NCI-H2107 treated with DMSO at 0.1 percent for 48 hours (cell line): ENCODE measurements around the gene DISP2.
A peak's percentile ranks its signal among the peaks of the same experiment; 100 is the strongest.

Experiments used
- DNase-seq: peaks from one replicate; lab custom pipeline; 2025; ENCODE audit not compliant: unreplicated experiment; lab: John Stamatoyannopoulos, UW

Gene DISP2

DNA sequence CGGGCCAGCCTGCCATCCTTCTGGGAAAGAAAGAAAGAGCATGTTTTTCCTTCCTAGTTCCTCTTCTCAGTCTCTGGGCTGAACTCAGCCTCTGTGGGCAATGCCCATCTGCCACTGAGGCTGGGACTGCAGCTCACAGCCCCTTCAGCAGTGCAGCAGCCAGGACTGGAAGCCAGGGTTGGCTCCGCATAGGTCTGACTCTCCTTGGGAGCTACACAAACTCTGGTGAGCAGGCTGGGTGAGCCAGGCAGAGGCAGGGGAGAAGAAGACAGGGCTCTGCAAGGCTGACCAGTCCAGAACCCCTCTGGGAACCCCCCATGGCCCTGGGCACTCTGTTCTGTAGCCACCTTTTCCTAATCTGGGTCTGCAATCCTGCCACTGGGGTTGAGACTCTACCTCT, 3.6 kb downstream of the DISP2 start:
- no peak for DNase-seq

- no peak for DNase-seq
Measured at GRCh38 chr15:40363611-40364010, 5.6 kb downstream of the DISP2 start.

DNA sequence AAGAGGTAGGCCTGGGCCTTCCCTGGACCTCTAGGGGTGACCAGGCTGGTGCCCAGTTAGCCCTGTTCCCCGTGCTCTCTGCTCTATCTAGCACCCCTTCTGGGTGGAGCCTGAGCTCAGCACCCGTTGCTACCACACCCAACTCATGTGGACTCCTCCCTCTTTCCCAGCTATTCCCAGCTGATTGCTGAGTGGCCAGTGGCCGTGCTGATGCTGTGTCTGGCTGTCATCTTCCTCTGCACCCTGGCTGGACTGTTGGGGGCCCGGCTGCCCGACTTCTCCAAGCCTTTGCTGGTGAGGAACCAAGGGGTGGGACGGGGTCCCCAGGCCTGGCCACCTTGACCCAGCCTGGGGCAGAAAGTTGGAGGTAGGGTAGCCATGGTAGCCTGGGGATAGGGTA, 6.2 kb downstream of the DISP2 start:
- no peak for DNase-seq

GRCh38 chr15:40365016-40365415, 7.0 kb downstream of the DISP2 start:
- DNase-seq, result no peak

- no peak for DNase-seq
Measured at GRCh38 chr15:40365624-40366456, 7.8 kb downstream of the DISP2 start.

GRCh38 chr15:40366457-40367370, 8.7 kb downstream of the DISP2 start:
- no peak for DNase-seq

- no peak for DNase-seq
Measured at GRCh38 chr15:40367371-40367685, 9.3 kb downstream of the DISP2 start.

DNA sequence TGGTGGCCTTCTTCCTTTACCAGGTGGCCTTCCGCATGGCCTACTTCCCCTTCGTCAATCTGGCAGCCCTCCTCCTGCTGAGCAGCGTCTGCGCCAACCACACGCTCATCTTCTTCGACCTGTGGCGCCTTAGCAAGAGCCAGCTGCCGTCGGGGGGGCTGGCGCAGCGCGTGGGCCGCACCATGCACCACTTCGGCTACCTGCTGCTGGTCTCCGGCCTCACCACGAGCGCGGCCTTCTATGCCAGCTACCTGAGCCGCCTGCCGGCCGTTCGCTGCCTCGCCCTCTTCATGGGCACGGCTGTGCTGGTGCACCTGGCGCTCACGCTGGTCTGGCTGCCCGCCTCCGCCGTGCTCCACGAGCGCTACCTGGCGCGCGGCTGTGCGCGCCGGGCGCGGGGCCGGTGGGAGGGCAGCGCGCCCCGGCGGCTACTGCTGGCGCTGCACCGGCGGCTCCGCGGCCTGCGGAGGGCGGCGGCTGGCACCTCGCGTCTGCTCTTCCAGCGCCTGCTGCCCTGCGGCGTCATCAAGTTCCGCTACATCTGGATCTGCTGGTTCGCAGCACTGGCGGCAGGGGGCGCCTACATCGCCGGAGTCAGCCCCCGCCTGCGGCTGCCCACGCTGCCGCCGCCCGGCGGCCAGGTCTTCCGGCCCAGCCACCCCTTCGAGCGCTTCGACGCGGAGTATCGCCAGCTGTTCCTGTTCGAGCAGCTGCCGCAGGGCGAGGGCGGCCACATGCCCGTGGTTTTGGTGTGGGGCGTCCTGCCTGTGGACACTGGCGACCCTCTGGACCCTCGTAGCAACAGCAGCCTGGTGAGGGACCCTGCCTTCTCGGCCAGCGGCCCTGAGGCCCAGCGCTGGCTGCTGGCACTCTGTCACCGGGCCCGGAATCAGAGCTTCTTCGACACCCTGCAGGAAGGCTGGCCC, 9.9 kb downstream of the DISP2 start:
- peak; percentile 70 for DNase-seq

GRCh38 chr15:40368719-40369473, 10.9 kb downstream of the DISP2 start:
- DNase-seq, result no peak

DNA sequence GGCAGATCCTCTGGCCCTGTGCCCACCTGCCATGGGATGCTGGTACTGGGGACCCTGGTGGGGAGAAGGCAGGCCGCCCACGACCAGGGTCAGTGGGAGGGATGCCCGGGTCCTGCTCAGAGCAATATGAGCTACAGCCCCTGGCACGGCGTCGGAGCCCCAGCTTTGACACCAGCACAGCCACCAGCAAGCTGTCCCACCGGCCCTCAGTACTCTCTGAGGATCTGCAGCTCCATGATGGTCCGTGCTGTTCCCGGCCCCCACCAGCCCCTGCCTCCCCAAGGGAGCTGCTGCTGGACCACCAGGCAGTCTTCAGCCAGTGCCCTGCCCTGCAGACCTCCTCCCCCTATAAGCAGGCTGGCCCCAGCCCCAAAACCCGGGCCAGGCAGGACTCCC, 11.5 kb downstream of the DISP2 start:
- DNase-seq, result no peak

GRCh38 chr15:40369971-40370370, 12.0 kb downstream of the DISP2 start:
- no peak for DNase-seq

GRCh38 chr15:40372981-40373380, 15.0 kb downstream of the DISP2 start:
- DNase-seq, result no peak

DNA sequence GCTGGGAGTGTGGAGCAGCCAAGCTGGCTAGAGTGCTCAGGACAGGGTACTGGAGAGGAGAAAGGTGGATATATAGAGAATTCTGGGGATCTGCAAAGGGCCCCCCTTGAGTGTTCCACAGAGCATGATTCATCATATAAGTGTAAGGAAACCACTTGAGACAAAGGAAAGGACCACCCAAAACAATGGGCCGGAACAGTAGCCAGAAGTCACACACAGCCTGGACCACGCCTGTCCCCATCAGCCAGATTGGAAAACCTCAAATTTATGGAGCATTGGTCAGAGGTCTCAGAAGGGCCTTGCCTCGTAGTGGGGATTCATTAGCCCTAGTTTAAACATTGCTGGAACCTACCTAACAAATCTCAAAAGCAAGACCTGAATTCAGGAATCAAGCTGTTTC, 19.6 kb downstream of the DISP2 start:
- no peak for DNase-seq

- no peak for DNase-seq
Measured at GRCh38 chr15:40379374-40379773, 21.4 kb downstream of the DISP2 start.

GRCh38 chr15:40379853-40380252, 21.8 kb downstream of the DISP2 start:
- DNase-seq, result no peak

GRCh38 chr15:40380636-40381035, 22.6 kb downstream of the DISP2 start:
- no peak for DNase-seq

- DNase-seq, result no peak
Measured at GRCh38 chr15:40381818-40382529, 24.0 kb downstream of the DISP2 start.

DNA sequence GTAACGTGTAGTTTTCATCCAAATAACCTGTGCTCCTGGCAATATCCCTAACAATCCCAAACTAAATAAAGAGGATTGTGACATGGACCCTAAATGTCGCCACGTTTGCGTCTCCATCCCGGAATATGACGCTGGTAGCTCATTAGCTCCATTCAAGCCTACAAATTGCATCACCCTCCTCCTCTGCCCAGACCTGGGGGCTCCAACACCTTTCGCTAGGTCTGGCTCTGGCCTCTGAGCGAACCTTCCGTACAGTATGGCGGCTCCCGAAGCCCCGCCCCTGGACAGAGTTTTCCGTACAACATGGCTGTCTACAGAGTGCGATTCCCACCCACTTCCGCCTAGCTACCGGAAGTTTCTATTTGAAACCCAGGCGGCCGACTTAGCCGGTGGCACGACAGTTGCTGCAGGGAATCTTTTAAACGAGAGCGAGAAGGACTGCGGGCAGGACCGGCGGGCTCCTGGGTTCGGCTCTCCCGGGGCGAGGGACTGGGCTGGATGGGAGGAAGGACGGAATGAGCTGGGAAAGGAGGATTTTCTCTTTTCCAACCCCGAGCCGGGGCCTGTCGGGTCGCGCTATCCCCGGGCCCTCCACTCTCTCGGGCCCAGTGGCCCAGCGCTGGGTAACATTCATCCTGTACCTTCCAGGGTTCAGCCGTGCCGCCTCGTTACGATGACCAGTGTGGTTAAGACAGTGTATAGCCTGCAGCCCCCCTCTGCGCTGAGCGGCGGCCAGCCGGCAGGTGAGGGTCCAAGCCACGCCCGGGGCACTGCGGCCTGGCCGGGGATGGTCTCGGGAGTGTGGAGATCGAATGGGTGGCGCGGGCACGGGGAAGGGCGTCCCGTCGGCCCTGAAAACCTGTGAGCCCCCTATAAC, 24.8 kb downstream of the DISP2 start, which contains the start of gene KNSTRN:
Gene KNSTRN, plus strand, starts transcription at position 142 of the 877 bp plus-strand sequence. Its CDS starts 115 bp downstream, at position 257.
- peak; percentile 77 for DNase-seq

- DNase-seq, result no peak
Measured at GRCh38 chr15:40386480-40386879, 28.5 kb downstream of the DISP2 start.
